ENCODE data around the gene TMEM120B.

- TF ChIP-seq ZBTB10 (tag by site-specific recombination; IDR thresholded peaks at IDR 0.05) (no peak), YY1 (tag by site-specific recombination; IDR thresholded peaks at IDR 0.05) (no peak), ZBTB17 (tag by site-specific recombination; IDR thresholded peaks at IDR 0.05) (no peak), ZNF449 (tag by site-specific recombination; IDR thresholded peaks at IDR 0.05) (no peak), ZNF624 (tag by site-specific recombination; IDR thresholded peaks at IDR 0.05) (no peak), ZNF513 (tag by site-specific recombination; IDR thresholded peaks at IDR 0.05) (no peak), YY2 (tag by site-specific recombination; IDR thresholded peaks at IDR 0.05) (no peak), SALL2 (tag by site-specific recombination; IDR thresholded peaks at IDR 0.05; ENCODE audit: borderline replicate concordance) (no peak), KLF9 (tag by site-specific recombination; IDR thresholded peaks at IDR 0.05; ENCODE audit: low read depth) (no peak), PRDM6 (tag by site-specific recombination; IDR thresholded peaks at IDR 0.05) (no peak), CTCF (tag by site-specific recombination; IDR thresholded peaks at IDR 0.05) (no peak), ZNF121 (tag by site-specific recombination; IDR thresholded peaks at IDR 0.05) (no peak)
Observed at GRCh38 chr12:121828306-121828705, 115.8 kb downstream of the TMEM120B start.

Measured in HEK293 (cell line).